Measurements from ENCODE around the gene MAPK14. TPM values are rescaled to one million over a fixed set of nuclear protein-coding genes. Genes with fewer than 3 reads are reported as not detected.
"Not testable (repeated sequence)": the region's sequence is repeated elsewhere in the genome, so short reads cannot be mapped to it uniquely, and the experiment has no call there.

MAPK14 gene
- total and polyA plus RNA-seq, 3 donors from 2014 or later = 21.8 to 58.3 (median 57.3) TPM

DNA sequence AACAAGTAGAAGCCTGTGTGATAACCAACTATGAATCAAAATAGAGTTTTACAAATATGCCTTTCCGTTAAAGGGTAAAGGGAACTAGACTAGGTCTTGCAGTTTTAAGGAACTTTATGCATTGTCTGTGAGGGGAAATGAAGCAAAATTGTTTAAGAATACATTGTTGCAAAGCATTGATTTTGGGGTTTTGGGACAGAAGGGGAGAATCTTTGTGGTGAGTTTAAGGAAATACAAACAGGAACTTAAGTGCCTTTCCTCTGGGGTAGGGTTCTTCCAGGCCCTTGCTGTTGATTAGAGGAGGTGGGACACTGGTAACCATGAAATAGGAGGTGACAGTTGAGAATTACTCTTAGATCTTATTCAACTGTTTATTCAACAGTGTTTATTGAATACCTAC lies 4.7 kb downstream of the MAPK14 start:
- WGBS, 2 donors = 44 to 55% methylated on average over 1 of the region's 1 CpG
- H3K36me3 ChIP-seq (ENCODE audit: low read depth, missing control alignments) = no peaks in the 10 kb centered on the region
- H3K27me3 ChIP-seq = no peaks in the 10 kb centered on the region
- TF ChIP-seq, protein P1, sequence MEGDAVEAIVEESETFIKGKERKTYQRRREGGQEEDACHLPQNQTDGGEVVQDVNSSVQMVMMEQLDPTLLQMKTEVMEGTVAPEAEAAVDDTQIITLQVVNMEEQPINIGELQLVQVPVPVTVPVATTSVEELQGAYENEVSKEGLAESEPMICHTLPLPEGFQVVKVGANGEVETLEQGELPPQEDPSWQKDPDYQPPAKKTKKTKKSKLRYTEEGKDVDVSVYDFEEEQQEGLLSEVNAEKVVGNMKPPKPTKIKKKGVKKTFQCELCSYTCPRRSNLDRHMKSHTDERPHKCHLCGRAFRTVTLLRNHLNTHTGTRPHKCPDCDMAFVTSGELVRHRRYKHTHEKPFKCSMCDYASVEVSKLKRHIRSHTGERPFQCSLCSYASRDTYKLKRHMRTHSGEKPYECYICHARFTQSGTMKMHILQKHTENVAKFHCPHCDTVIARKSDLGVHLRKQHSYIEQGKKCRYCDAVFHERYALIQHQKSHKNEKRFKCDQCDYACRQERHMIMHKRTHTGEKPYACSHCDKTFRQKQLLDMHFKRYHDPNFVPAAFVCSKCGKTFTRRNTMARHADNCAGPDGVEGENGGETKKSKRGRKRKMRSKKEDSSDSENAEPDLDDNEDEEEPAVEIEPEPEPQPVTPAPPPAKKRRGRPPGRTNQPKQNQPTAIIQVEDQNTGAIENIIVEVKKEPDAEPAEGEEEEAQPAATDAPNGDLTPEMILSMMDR (IDR thresholded peaks at IDR 0.05) = no peak
- no peak for TF ChIP-seq POLR2A (IDR thresholded peaks at IDR 0.05)
- H3K4me1 ChIP-seq = peaks cover 8% of the 10 kb centered on the region
- intact Hi-C loops (cut with DNase I; ENCODE audit: low total_unique reads) = no loop called here
- H3K4me3 ChIP-seq = no peak overlapping the region
- no peaks in the 10 kb centered on the region for H3K9me3 ChIP-seq
- no peak for DNase-seq
- no peak overlapping the region for H3K27ac ChIP-seq

DNA sequence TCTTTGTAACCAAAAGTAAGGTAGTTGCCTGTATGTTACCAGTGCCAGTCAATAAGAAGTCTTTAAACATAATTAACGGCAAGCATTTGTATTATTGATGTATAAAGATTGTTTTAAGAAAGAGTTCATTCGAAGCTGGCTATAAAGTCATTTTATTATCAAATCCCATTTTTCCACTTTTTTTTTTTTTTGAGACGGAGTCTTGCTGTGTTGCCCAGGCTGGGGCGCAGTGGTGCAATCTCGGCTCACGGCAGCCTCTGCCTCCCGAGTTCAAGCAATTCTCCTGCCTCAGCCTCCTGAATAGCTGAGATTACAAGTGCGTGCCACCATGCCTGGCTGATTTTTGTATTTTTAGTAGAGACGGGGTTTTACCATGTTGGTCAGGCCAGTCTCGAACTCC lies 5.5 kb downstream of the MAPK14 start:
- DNase-seq; H3K4me3 ChIP-seq; H3K36me3 ChIP-seq (ENCODE audit: low read depth, missing control alignments); H3K9me3 ChIP-seq; intact Hi-C loops (cut with DNase I; ENCODE audit: low total_unique reads); H3K27me3 ChIP-seq; H3K27ac ChIP-seq; H3K4me1 ChIP-seq: not testable (repeated sequence)
- 88 to 93% methylated on average over 10 of the region's 10 CpGs for WGBS, 2 donors

DNA sequence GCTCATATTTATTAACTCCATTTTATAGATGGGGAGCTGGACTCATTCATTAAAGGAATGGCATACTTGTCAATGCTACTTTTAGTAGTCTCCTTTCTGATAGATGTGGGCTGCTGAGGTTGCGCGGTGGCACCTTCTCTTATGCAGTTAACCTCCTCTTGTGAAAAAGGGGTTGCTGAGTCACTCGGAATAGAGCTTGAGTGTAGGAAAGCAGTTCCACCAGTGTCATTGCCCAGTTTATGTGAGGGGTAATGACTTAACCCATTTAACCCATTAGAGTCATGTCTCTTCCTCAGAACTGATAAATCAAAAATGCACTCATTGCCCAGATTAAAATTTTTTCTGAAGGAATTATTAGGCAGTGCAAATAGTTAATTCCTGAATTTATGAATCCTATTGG lies 6.3 kb downstream of the MAPK14 start:
- DNase-seq = no peak
- H3K27ac ChIP-seq = no peak overlapping the region
- intact Hi-C loops (cut with DNase I; ENCODE audit: low total_unique reads) = no loop called here

DNA sequence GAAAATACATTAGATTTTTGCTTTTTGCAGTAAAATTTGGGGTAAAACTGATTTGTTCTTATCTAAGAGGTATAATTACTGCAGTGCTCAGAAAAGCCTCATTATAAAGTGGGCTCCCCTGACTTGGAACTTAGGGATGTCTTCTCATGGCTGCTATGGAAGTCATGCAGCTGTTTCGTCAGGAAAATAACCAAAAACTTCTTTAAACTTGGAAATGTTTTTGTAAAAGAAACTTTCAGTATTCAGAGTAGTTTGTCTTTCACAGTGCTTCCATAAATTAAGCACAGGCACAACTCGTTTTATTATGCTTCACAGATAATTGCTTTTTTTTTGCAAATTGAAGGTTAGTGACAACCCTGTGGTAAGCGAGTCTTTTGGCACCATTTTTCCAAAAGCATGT lies 6.8 kb downstream of the MAPK14 start:
- DNase-seq = no peak
- no peak for TF ChIP-seq POLR2A (IDR thresholded peaks at IDR 0.05)
- TF ChIP-seq, protein P1 (IDR thresholded peaks at IDR 0.05) = no peak
- intact Hi-C loops (cut with DNase I; ENCODE audit: low total_unique reads) = no loop called here
- Histone ChIP-seq H3K4me3 (no peak overlapping the region), H3K27ac (no peak overlapping the region), H3K36me3 (ENCODE audit: low read depth, missing control alignments) (no peaks in the 10 kb centered on the region), H3K27me3 (no peaks in the 10 kb centered on the region), H3K4me1 (peaks cover 10% of the 10 kb centered on the region), H3K9me3 (no peaks in the 10 kb centered on the region)
- 44 to 60% methylated on average over 3 of the region's 3 CpGs for WGBS, 2 donors

More for the DNA sequence above, 6.3 kb downstream of the MAPK14 start:
- Histone ChIP-seq H3K27me3 (no peaks in the 10 kb centered on the region), H3K4me3 (no peak overlapping the region), H3K36me3 (ENCODE audit: low read depth, missing control alignments) (no peaks in the 10 kb centered on the region), H3K9me3 (no peaks in the 10 kb centered on the region), H3K4me1 (peaks cover 10% of the 10 kb centered on the region)
- TF ChIP-seq POLR2A (IDR thresholded peaks at IDR 0.05) = no peak
- TF ChIP-seq, protein P1 (IDR thresholded peaks at IDR 0.05) = no peak
- WGBS, 2 donors = 76 to 78% methylated on average over 3 of the region's 3 CpGs

DNA sequence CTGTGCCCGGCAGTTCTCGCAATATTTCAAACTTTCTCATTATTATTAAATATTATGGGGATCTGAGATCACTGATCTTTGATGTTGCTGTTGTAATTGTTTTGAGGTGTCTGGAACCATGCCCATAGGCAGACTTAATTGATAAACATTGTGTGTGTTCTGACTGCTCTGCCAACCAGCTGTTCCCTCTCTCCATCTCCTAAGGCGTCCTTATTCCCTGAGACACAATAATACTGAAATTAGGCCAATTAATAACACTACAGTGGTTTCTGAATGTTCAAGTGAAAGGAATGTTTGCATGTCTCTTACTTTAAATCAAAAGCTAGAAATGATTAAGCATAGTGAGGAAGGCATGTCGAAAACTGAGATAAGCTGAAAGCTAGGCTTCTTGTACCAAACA lies 7.6 kb downstream of the MAPK14 start:
- Histone ChIP-seq H3K4me3 (no peak overlapping the region), H3K36me3 (ENCODE audit: low read depth, missing control alignments) (no peaks in the 10 kb centered on the region), H3K4me1 (peaks cover 10% of the 10 kb centered on the region), H3K9me3 (no peaks in the 10 kb centered on the region), H3K27me3 (no peaks in the 10 kb centered on the region), H3K27ac (no peak overlapping the region)
- DNase-seq = no peak
- WGBS, 2 donors = 55 to 65% methylated on average over 4 of the region's 4 CpGs
- TF ChIP-seq, protein P1 (IDR thresholded peaks at IDR 0.05) = no peak
- intact Hi-C loops (cut with DNase I; ENCODE audit: low total_unique reads) = no loop called here
